Activated naive CD4-positive, alpha-beta T cell treated with Interleukin-2 at 50 U/mL for 16 hours (primary cell): ENCODE results near the gene STAMBPL1.
"Not testable (repeated sequence)": the region's sequence is repeated elsewhere in the genome, so short reads cannot be mapped to it uniquely, and the experiment has no call there.

ENCODE experiments used
- DNase-seq: peaks from one replicate; pipeline ENCODE4 v3.0.0-alpha.2; 2020

Gene STAMBPL1

GRCh38 chr10:88858491-88858890 lies 21.6 kb upstream of the STAMBPL1 start:
- DNase-seq, result no peak

GRCh38 chr10:88861036-88861435 lies 19.0 kb upstream of the STAMBPL1 start:
- no peak for DNase-seq

DNA sequence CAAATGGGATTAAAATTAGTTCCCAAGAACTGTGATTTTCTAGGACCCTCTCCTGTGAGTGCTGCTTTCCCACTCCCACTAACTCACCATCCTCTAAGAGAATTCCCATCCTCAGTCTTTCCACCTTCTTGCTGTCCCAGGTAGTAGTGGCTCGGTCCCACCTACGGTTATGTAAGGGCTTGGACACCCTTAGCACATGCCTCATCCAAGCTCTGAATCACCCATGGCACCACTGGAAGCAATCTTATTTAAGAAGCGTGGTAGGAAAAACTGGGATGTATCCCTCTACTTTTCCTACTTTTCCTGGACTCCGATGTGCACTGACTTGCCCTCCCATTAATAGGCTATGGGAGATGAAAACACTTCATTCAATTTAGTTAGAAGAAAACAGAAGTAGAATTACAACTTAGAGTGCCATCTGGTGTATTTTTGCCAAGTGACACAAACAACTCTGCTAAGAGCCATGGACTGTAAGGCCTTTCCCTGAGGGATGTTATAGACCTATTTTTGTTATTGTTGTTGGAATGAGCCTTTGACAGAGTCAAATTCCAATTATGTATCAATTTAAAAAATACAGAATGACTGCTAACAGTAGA lies 14.7 kb upstream of the STAMBPL1 start:
- no peak for DNase-seq

GRCh38 chr10:88866454-88866853 lies 13.6 kb upstream of the STAMBPL1 start:
- no peak for DNase-seq

DNA sequence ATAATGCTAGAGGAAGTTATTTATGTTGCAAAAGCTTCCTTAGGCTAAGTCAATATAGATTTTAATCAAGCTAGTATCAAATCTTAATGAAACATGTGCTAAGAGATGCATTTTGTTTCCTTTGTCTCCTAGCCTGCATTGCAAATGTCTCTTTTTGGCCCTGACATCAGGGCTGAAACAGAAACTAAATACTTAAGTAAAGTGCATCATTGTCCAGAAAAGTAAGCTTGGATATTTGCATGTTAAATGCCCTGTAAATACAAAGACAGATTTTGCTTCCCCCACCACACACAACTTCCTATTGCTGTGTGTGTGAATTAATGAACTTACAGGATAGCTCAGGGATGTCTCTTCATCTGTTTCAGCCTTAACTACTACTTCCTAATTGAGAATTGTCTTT lies 10.0 kb upstream of the STAMBPL1 start:
- no peak for DNase-seq

- DNase-seq, result no peak
Observed at GRCh38 chr10:88873757-88874156, 6.3 kb upstream of the STAMBPL1 start.

- DNase-seq, result no peak
Observed at GRCh38 chr10:88874281-88874680, 5.8 kb upstream of the STAMBPL1 start.

DNA sequence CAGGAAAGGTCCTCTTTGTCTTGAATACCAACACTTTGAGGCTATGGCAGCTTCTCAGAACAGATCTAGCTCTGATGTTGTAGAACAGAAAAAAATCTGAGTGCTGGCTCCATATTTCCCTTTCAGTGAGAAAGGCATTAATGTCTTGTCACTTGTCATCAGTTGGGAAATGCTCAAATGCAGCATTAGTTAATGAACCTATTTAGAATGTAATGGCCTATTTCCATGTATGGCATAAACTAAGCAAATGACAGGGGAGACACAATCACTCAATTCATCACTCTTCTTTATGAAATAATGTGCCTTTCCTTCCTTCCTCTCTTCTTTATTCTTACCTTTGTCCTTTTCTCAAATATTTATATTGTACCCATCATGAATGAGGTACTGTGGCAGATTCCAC lies 5.0 kb upstream of the STAMBPL1 start:
- no peak for DNase-seq

GRCh38 chr10:88877298-88877697 lies 2.7 kb upstream of the STAMBPL1 start:
- no peak for DNase-seq

DNA sequence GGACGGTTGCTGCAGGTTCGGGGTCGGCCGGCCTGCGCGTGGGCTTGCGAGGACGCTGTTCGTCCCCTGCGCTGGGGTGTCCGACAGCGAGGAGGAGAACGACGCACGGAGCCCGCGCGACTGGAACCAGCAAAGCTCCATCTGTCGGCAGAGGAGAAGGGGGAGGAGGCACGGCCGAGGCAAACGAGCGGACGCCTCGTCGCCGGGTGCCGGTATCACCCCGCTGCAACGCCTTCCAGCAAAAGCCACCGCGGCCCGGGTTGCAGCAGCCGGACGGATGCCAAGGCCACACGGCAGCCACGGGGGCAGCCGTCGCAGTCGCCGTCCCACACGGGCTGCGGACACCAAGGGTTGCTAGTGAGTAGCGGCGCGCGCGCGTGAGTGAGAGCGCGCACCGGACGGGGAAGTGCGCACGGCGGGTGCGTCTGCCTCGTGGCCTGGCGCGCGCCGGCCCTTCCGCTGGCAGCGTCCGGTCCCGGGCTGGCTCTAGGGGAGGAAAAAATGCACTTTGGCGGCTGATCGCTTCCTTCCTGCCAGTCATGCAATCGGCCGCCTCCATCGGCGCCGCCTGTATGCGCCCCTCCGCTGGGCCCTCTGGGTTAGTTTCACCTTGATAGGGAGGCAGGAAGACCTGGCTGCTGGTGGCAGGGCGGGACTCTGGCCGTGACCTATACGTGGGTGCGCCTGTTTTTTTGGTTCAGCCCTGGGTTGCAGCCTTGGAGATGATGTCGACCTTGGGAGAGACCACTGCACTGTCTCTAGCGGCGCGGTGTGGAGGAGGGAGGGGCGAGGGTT lies 434 bp downstream of the STAMBPL1 start:
- DNase-seq, result peak; percentile 73

DNA sequence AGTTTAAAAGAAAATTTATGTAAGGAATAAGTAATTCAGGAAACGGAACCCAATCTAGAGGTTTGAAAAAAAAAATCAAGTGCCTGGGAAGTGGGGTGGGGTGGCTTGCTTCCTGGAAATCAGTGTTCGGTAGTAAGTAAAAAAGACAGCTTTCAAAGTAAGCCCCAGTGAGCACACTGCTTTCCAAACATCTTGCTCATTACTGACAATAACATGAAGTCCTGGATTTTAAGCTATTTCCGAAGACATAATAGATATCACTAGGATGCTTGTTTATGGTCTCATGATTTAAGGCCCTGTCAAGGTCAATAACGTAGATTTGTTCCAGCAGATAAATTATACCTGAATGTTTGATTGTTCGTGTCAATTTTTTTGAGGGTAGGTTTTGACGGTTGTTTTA lies 1.3 kb downstream of the STAMBPL1 start:
- no peak for DNase-seq

DNA sequence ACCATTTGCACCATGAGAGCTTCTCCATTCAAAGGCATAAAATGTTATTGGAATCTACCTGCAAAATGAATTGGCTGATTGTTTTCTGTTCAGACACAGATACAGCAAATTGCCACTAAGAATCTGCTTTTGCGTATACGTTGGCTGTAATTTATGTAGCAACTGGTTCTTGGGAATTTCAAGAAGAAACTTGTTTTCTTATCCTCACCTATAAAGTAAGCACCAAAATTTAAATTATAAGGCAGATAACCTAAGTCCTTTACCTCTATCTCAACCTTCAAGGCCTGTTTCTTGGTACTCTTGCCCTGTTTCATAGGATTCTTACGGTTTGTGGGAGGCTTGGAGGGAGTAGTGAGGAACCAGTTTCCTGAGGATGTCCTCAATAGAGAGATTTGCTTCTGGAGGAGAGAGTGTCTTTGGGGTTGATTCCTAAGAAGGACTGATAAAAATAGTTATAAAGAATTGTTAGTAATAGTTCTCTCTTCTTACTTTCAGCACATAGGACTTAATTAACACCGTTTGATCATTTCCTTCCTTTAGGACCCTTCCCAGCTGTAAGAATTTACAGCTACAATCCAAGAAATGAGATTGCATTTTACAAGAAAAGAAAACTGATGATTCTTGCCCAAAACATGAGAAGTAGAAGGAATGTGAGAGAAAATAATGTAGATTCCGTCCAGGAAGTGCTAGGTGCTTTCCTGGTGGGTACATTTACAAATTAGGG lies 2.0 kb downstream of the STAMBPL1 start:
- no peak for DNase-seq

DNA sequence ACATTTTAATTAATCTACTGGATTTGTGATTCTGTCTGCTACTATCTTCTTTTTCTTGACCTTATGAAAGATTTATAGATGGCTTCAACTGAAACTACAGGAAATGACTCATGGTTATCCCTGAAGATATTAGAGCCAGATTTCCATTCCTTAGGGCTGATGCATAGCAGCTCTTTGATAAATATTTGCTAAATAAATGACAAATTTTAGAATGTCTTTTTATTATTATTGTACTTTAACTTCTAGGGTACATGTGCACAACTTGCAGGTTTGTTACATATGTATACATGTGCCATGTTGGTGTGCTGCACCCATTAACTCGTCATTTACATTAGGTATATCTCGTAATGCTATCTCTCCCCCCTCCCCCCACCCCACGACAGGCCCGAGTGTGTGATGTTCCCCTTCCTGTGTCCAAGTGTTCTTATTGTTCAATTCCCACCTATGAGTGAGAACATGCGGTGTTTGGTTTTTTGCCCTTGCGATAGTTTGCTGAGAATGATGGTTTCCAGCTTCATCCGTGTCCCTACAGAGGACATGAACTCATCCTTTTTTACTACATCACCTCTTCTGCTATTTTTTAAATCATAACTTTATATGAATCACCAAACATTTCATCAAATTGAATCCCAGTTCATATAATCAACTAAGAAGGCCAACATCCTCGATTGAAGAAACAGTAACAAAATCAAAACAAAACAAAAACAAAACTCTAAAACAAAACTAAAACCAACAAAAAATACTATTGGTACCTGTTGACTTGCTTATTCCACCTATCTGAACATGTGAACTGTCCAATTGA lies 2.8 kb downstream of the STAMBPL1 start:
- DNase-seq, result not testable (repeated sequence)

GRCh38 chr10:88883448-88883809 lies 3.4 kb downstream of the STAMBPL1 start:
- no peak for DNase-seq

DNA sequence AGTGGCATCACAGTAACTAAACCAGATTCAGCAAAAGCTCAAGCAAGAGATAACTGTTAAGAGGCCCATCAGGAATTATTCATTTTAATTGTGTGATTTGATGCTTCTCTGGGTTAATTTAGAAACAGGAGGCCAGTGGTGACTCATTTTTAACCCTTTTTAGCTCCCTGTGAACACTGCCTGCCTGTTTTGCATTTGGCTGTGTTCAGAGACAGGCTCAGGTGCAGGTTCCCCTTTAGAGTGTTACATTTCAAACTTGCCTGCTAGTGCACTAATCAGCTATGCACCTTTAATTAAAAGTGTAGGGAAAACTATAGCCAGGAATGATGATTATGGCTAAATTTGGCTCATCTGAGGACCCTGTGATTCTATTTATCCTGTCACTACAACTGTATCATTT lies 6.5 kb downstream of the STAMBPL1 start:
- no peak for DNase-seq

DNA sequence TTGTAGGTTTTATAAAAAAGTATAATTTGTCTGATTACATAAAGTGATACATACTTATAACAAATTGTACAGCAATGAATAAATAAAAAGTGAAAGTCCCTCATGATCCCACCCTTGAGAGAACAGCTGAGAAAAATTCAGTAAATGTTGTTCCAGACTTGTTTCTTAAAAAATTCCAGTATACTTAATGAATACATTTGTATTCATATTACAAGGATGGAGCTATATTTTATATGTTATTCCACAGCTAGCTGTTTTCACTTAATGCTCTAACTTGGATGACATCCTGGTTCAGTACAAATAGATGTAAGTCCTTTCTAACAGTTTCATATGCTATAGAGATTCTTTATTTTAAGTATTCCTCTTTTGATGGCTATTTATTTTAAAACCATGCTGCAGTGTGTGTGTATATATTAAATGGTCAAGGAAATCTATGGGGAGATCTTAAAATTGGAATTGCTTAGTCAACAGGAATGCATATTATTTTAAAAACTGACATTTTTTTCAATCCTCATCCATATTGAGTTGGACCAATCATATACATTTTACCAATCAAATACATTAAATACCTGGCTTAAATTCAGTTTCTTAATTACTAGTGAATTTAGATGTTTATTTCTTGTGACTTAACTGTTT lies 8.9 kb downstream of the STAMBPL1 start:
- no peak for DNase-seq

- no peak for DNase-seq
Observed at GRCh38 chr10:88889559-88890337, 9.7 kb downstream of the STAMBPL1 start.

DNA sequence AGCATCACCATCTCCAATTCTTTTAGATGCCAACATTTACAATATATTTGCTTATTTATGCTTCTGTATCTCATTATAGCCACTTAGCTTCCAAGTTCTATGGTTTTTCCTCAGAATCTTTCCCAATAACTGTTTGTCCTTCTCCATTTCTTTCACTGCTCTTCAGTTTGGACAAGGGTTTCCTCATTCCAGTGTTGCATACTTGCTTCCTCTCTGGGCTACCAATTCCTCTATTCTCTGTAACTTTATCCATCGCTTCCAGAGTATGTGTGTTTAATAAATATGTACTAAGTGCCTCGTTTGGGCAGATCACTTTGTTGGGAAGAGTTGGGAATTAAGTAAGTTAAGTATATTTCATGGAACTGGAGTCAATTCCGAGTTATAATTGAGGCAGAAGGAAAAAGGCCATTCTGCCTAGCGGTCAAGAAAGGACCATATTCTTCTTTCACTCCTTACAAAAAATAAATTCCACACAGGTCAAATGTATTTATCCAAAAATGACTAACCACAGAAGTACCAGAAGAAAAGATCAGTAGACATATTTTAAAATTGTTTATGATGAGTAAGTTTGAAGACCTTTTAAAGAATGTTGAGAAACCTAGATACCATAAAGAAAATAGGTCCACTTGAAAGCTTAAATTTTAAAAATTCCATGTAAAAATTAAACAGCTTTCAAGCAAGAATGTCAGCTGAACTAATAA lies 10.8 kb downstream of the STAMBPL1 start:
- no peak for DNase-seq

DNA sequence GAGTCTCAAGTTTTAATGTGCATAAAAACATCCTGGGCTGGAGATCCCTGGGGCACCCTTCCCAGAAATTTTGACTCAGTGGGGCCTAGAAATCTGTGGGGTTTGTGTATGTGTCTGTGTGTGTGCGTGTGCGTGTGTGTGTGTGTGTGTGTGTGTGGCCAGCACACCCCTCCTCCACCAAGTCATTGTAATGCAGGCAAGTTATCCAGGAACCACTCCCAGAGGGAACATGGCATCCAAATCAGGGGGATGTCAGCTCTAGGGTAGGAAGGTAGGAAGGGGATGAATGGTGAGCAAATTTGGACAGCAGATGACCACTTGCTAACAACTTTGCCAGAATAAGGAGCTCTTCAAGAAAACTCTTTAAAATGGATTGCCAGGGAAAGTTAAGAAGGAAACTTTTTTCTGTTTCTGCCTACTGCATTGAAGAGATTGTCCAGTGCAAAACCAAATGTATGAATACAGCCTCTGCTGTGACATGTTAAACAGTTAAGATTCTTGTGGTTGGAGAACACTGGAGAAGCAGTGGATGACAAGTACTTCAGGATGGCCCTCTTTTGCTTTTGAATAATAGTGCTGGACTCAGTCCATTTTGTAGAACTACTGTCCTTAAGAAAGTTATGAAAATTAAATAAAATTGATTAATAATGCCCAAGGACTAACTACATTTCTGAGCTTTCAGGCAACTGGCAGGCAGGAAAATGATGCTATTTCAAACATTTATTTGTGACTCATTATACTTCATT lies 12.3 kb downstream of the STAMBPL1 start:
- no peak for DNase-seq

DNA sequence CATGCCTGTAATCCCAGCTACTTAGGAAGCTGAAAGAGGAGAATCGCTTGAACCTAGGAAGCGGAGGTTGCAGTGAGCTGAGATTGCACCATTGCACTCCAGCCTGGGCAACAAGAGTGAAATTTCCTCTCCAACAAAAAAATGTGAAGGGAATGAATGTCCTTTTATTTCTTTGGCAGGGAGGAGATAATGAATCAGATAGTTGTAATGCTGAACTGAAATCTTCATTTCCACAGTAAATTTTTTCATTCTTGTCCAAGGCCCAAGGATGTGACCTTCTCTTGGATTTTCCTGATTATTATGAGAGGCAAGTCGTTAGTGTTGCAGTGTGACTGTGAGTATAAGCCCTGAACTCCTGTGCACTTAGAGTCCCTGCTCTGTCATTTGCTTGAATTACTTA lies 13.6 kb downstream of the STAMBPL1 start:
- DNase-seq, result no peak

DNA sequence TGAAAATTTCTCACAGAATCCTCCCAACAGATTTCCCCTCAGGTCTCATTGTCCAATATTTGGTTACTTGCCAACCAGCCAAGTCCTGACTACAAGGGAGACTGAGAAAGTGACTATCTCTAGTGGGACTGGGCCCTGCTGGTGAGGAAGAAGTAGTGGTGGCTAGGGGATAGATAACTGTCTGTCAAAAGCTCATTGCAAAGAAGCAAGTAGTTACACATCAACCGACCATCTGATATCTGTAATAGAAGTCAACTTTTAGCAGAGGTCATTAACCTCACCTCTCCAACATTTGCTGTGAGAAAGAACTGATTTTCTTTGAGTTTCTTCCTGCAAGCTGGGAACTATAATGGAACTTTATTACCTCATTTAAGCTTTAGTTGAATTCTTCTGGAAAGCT lies 15.2 kb downstream of the STAMBPL1 start:
- no peak for DNase-seq
